GM10248 (cell line): ENCODE measurements around the gene PLEKHM3.
A peak's percentile ranks its signal among the peaks of the same experiment; 100 is the strongest.

Experiments
- CTCF ChIA-PET: fragments of 300-600 bp; sonication (Branson Sonifier 250); formaldehyde crosslinking; extraction: SDS; loops from one replicate; lab custom pipeline; 2021; ENCODE audit warnings: antibody characterized with exemption; lab: Yijun Ruan, JAX
- POLR2A ChIA-PET: fragments of 350-650 bp; sonication (Branson Sonifier 250); formaldehyde crosslinking; extraction: SDS; loops from one replicate; lab custom pipeline; 2020; ENCODE audit warnings: antibody characterized with exemption; lab: Yijun Ruan, JAX
- DNase-seq: peaks from one replicate; pipeline ENCODE4 v3.0.0; 2012; ENCODE audit errors: extremely low spot score
- CTCF ChIP-seq: IDR thresholded peaks from 2 replicates; pipeline ENCODE4 v1.5.1; 2012; ENCODE audit warnings: mild to moderate bottlenecking, low read depth; ENCODE audit errors: extremely low read depth, missing control alignments, control extremely low read depth

The PLEKHM3 gene

GRCh38 chr2:208025037-208025813 lies at the start of gene PLEKHM3:
Gene PLEKHM3, minus strand, starts transcription at chr2:208025527. Its CDS starts 23,888 bp downstream, at chr2:208001639.
- ChIA-PET CTCF (interaction anchor here (1.5 to 2.9 kb wide), 4 partner anchors 9 to 1228 kb away, joined by 3 to 13 read pairs (median 10); no protein-coding TSS in a partner anchor), POLR2A (no interaction called here)
- TF ChIP-seq CTCF = no peak

GRCh38 chr2:208074610-208075356 lies 49.5 kb upstream of the PLEKHM3 start:
- no peak for DNase-seq

More at GRCh38 chr2:208025037-208025813, at the start of gene PLEKHM3:
- peak; percentile 83 for DNase-seq

GRCh38 chr2:208072250-208072892 lies 47.0 kb upstream of the PLEKHM3 start:
- ChIA-PET POLR2A (no interaction called here), CTCF (interaction anchor here (0.6 to 9.7 kb wide), 17 partner anchors 10 to 450 kb away, joined by 3 to 119 read pairs (median 4); no protein-coding TSS in a partner anchor)
- peak; percentile 63 for DNase-seq
- TF ChIP-seq CTCF = peak; percentile 86

More at GRCh38 chr2:208074610-208075356, 49.5 kb upstream of the PLEKHM3 start:
- POLR2A ChIA-PET = no interaction called here
- CTCF ChIA-PET = interaction anchor here (1.1 to 9.7 kb wide), 5 partner anchors 34 to 449 kb away, joined by 3 to 119 read pairs (median 4); partner anchors contain the start of gene METTL21A
- no peak for TF ChIP-seq CTCF

GRCh38 chr2:208069186-208069585 lies 43.9 kb upstream of the PLEKHM3 start:
- DNase-seq = no peak
- ChIA-PET POLR2A (no interaction called here), CTCF (interaction anchor here (1.2 to 9.7 kb wide), 2 partner anchors 29 to 321 kb away, joined by 3 to 119 read pairs; no protein-coding TSS in a partner anchor)
- no peak for TF ChIP-seq CTCF

- POLR2A ChIA-PET = no interaction called here
- CTCF ChIA-PET = interaction anchor here (1.2 to 1.4 kb wide), 2 partner anchors 320 to 323 kb away, joined by 3 to 4 read pairs; no protein-coding TSS in a partner anchor
- TF ChIP-seq CTCF = no peak
- DNase-seq = no peak
These were observed 40.7 kb upstream of the PLEKHM3 start for GRCh38 chr2:208066016-208066415.
